Stimulated activated CD8-positive, alpha-beta memory T cell treated with anti-CD3 and anti-CD28 coated beads, Interleukin-4, amount 100 ng/mL, for 48 hours (primary cell): ENCODE data around the gene DALRD3.

Experiments
- DNase-seq: peaks from one replicate; pipeline ENCODE4 v3.0.0-alpha.2; 2020

Gene DALRD3, protein sequence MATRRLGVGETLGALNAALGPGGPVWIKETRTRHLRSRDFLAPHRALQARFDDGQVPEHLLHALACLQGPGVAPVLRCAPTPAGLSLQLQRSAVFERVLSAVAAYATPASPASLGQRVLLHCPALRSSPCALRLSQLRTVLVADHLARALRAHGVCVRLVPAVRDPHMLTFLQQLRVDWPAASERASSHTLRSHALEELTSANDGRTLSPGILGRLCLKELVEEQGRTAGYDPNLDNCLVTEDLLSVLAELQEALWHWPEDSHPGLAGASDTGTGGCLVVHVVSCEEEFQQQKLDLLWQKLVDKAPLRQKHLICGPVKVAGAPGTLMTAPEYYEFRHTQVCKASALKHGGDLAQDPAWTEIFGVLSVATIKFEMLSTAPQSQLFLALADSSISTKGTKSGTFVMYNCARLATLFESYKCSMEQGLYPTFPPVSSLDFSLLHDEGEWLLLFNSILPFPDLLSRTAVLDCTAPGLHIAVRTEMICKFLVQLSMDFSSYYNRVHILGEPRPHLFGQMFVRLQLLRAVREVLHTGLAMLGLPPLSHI

DNA sequence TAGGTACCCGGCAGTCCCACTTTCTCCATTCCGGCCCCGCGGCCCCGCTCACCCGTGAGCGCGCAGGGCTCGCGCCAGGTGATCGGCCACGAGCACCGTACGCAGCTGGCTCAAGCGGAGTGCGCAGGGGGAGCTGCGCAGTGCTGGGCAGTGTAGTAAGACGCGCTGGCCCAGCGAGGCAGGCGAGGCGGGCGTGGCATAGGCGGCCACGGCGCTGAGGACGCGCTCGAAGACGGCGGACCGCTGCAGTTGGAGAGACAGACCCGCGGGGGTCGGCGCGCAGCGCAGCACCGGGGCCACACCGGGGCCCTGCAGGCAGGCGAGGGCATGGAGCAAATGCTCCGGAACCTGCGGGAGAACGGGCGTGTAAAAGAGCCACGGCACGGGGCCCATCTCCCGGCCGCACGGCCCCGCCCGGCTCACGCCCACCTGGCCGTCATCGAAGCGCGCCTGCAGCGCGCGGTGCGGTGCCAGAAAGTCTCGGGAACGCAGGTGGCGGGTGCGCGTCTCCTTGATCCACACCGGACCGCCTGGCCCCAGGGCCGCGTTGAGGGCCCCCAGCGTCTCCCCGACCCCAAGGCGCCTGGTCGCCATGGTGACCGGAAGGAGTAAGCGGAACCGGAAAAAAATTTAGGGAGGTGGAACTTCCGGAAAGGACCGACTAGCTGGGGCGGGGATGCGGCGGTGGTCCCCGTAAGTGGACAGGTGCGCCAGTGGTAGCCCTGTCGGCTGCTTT lies at the start of gene DALRD3:
TSS of gene DALRD3 (minus strand) at position 610 of the 736 bp plus-strand sequence. CDS start at position 594, 16 bp downstream.
- DNase-seq: peak; percentile 78

- DNase-seq: no peak
These were observed 39.6 kb upstream of the DALRD3 start for GRCh38 chr3:49058011-49058410.

DNA sequence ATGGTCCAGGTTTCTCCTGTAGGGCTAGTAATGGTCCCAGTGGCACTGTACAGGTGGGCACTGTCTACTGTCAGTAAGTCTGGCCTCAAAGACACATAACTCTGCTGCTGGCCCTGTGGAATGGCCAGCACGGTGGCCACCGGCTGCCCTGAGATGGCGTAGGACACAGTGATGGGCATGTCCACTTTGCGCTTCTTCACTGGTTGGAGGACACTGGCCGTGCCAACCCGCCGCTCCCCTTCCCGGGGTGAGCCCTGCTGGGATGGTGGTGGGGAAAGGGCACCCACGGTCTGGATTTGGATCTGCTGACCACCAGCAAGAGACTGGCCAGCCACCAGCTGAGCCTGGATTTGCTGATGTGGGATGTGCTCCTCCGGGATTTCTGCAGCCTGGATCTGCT lies 38.9 kb upstream of the DALRD3 start:
- no peak for DNase-seq

- no peak for DNase-seq
These were observed 36.0 kb upstream of the DALRD3 start for GRCh38 chr3:49054344-49054862.

GRCh38 chr3:49053543-49053942 lies 35.2 kb upstream of the DALRD3 start:
- DNase-seq: no peak

DNA sequence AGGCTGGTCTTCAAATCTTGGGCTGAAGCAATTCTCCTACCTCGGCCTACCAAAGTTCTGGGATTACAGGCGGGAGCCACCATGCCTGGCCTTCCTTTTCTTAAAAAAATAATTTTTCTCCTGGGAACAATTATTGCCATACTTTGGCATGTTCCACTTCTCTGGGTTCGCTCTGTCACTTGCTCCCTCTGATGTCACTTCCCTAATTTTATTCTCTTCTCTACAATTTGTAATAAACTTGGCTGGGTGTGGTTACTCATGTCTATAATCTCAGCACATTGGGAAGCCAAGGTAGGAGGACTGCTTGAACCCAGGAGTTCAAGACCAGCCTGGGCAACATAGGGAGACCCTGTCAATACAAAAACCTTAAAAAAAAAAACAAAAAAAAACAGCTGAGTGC lies 16.9 kb upstream of the DALRD3 start:
- no peak for DNase-seq

DNA sequence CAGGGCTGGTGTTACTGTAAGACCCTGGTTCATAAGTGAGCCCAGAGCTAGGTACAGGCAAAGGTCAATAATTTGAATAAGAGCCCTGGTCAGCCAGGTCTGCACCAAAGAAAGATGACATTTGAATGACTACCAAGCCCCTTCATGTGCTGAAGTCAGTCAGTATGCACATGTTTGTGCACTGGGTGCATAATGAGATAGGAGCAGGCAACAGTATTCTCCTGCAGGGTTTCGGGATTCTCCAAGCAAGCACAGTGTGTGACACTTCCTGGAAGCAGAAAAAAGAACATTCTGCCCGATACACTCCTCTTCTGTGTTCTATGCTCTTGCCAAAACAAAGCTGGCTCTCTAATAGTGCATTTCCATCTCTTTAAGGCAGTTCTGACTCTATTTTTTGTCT lies 16.3 kb upstream of the DALRD3 start:
- no peak for DNase-seq

GRCh38 chr3:49032646-49033304 lies 14.4 kb upstream of the DALRD3 start:
- no peak for DNase-seq

GRCh38 chr3:49030321-49030720 lies 11.9 kb upstream of the DALRD3 start:
- DNase-seq: no peak

GRCh38 chr3:49029563-49029884 lies 11.1 kb upstream of the DALRD3 start:
- no peak for DNase-seq

- peak; percentile 96 for DNase-seq
These were observed 10.5 kb upstream of the DALRD3 start, which contains the start of gene IMPDH2 for GRCh38 chr3:49028673-49029562. IMPDH2 (minus strand) TSS chr3:49029398; CDS start chr3:49029350, 48 bp downstream.

- DNase-seq: peak; percentile 26
These were observed 9.9 kb upstream of the DALRD3 start for GRCh38 chr3:49028298-49028672.

GRCh38 chr3:49027634-49028033 lies 9.3 kb upstream of the DALRD3 start:
- DNase-seq: no peak

GRCh38 chr3:49026536-49026935 lies 8.2 kb upstream of the DALRD3 start:
- no peak for DNase-seq

DNA sequence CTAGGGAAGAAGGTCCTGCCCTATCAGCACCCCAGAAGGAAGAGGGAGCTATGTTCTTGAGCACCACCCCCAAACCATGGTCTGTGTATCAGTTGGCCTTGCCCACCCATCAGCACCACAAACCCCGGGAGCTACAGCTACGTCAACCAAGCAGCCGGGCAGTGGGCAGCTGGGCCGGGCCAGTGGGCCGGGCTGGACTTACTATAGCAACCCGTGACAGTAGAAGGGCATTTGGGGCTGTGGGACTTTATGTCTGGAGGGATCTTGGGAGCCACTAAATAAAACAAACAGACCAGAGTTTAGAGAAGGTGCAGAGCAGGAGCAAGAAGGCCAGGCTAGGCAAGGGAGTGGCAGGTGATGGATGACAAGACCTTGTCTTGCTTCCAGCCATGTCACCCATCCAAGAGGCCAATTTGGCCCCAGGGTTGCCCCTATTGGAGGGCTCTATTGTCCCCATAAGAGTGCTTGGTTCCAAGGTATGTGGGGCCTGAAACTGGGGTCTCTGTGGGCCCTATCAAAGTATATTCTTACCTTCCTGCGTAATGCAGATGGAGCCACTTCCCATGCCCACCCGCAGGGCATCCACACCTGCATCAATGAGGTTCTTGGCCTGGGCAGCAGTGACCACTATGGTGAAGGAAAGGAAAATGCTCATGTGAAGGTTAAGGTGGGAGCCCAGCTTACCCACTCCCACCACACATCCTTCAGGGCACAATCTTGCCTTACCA lies 7.6 kb upstream of the DALRD3 start:
- no peak for DNase-seq

DNA sequence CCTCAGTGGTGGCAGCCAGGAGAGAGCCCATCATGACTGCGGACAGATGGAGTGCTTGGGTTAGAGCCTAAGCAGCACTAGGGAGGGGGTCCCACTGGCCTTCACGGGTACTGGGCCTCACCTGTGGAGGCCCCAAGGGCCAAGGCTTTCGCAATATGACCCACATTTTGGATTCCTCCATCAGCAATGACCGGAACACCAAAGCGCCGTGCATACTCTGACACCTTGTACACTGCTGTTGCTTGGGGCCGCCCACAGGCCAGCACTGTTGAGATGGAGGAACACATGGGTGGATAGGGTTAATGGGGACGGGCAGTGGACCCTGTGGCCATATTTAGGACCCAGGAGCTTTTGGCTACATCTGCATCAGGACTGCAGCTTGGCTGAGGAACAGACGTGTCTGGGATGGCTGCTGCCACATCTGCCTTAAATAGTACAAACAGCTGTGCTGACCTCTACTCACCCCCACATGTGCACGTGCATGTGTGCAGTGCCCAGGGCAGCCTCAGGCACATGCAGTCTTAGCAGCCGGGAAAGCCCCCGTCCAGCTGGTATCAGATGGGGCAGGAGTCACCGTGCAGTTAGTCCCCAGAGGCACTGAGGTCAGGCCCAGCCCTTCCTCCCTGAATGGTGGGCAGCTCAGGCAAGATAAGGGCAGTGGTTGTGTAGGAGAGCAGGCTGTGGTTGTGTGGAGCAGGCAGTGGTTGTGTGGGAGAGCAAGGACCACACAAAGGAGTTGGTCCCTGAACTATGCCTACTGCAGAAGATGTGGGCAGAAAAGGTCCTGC lies 6.8 kb upstream of the DALRD3 start:
- no peak for DNase-seq

GRCh38 chr3:49024449-49024848 lies 6.1 kb upstream of the DALRD3 start:
- DNase-seq: no peak

DNA sequence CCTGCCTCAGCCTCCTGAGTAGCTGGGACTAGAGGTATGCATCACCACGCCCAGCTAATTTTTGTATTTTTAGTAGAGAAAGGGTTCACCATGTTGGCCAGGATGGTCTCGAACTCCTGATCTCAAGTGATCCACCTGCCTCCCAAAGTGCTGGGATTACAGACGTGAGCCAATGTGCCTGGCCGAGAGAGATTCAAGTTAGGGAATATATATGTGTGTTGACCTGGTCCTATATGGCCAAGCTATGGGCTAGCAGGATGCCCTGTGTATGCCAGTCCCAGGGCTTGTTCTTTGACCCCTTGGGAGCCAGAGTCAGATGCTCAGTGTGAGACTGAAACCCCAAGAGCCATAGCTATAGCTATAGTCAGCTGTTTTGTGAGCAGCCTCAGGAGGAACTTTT lies 5.4 kb upstream of the DALRD3 start:
- DNase-seq: no peak

DNA sequence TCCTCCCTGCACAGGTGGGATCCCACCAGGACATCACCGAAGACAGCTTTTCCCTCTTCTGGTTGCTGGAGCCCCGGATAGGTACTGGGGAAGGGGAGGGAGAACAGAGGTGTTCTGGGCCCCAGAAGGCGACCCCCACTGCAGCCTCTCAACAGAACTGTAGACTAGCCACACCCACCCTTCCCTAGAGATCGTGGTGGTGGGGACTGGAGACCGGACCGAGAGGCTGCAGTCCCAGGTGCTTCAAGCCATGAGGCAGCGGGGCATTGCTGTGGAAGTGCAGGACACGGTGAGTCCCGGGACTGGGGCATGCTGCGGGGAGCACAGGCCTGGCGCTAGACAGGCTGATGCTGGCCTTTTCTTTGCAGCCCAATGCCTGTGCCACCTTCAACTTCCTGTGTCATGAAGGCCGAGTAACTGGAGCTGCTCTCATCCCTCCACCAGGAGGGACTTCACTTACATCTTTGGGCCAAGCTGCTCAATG lies 4.3 kb upstream of the DALRD3 start:
- DNase-seq: no peak
